GDM1 (cell line): ENCODE data around the gene ITLN2.
"Not testable (repeated sequence)": the region's sequence is repeated elsewhere in the genome, so short reads cannot be mapped to it uniquely, and the experiment has no call there.

ENCODE experiments used
- DNase-seq: peaks from one replicate; lab custom pipeline; 2025; lab: John Stamatoyannopoulos, UW

The ITLN2 gene

DNA sequence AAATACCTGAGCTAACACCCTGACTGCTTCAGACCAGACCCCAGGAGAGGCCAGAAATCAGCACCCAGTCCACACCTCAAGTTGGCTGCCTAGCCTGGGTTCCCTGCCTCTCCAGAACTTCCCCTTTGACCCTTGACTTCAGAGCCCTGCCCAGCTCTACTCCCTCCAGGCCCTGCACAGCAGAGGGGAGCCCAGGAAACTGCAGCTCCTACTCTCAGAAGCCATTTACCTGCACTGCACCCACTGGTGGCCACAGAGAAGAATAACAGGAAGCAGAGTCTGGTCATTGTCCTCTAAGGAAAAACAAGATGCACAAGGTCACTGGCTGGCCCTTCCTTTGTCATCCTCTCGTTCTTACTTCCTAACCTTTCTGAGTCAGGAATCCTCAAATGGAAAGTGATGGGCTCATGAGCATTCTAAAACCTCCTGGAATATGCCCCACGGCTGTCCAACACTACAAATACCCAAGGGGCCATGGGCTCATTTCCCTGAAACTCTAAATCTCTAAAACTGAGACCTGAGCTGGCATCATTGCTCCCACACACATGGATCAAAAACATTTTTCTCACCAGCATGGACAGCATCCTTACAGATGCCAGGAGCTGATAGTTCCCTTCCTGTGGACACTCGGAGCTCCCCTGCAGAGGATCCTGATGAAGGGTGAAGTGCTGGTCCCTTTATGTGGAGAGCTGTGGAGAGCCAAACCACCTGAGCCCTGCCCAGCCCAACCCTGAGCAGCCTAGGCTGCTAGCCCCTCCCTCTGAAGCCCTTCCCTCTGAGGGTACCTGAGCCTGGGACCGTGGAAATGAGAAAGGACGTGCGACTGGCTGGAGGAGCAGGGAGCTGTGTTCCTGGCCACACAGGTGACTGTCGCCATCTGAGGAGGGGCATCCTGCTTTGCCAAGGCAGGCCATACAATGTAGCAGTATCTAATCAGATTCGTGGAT, at the start of gene ITLN2:
Gene ITLN2, minus strand, starts transcription at position 652 of the 947 bp plus-strand sequence. Its CDS starts 68 bp downstream, at position 584.
- DNase-seq: peak; percentile 36

DNA sequence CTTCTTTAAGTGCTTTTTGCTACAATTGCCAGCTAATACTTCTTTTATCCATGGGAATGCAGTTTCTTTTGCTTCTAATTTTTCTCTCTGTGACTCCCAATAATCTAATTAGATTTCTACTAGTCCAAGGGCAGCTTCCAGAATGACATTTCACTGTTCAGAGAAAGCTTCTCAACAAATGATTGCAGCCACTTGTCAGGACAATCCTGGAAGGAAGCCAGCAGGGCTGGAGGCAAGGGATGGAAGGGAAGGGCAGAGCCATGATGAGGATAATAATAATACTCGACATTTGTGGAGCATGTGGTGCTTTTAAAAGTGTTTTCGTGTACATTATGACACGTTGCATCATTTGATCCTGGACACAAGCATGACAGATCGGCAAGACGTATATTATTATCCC, 46.9 kb upstream of the ITLN2 start:
- DNase-seq: no peak

DNA sequence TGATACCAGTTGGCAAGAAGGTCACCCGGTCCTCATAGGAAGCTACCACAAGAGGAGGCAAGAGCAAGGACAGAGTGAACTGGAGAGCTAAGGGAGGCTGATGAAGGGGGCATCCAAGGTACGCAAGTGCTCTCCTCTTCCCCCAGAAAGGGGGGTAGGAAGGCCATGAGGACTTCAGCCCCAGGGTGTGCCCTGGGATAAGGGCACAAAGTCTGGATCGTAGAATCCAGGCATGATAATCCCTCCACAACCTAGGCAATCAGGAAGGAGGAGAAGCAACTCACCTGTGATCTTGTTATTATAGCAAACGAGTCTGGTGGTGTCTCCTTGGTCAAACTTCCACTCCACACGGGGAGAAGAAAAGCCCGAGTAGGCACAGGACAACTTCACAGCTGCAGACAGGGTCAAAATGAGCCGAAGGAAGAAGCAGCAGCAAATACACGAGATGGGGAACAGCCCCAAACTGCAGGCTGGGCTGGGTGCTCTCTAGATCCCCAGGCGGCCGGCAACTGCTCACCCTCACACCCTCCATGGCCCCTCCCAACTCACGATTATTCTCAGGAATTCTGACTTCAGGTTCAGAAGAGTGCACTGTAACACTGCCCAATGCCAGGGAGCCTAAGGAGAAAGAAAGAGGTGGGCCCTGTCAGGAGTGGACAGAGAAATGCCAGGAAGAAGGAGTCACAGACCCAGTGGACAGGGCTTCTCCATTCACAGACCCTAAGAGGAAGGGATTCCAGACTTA, 46.3 kb upstream of the ITLN2 start:
- no peak for DNase-seq

DNA sequence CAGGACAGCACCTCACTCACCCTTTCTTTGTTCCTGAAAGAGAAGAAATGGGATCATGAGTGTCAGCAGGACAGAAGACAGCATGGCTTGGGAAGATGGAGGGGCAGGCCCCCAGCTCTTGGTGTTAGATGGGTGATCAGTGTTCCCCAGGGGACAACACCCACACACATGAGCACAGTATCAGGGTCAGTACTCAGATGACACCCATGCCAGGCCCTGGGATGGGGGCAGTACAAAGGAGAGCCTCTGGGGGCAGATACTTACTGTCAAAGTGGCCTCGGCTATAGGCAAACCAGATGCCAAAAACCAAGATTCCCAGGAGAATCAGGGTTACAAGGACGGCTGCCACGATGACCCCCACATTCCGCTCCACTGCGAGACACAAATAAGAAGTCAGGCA, 44.8 kb upstream of the ITLN2 start:
- no peak for DNase-seq

DNA sequence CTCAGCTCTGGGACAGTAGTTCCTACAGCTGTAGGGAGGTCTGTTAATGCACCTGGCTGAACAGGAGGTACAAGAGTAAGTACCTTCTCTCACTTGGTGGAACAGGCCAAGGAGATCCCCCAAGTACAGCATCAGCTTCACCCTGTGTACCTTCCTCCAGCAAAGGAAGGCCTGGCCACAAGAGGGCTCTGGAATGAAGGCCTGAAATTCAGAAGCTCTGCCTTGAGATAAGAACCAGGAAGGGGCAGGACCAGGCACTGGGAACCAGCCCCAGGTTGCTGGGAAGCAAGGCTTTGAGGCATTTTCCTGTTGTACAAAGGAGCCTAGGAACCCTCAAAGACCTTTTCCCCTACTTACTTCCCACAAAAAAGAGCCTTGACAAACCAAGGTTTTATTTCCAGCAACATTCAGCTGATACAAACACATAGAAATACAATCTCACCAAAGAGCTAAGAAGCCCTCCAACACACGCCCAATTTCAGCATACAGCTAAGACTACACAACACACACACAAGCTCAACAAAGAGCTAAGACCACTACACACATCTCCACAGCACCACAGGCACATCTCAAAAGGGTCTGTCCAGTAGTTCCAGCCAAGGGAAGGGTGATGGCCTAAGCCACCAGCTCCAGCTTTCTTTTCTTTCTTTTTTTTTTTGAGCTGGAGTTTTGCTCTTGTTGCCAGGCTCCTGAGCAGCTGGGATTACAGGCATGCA, 42.9 kb upstream of the ITLN2 start:
- DNase-seq: peak; percentile 41

DNA sequence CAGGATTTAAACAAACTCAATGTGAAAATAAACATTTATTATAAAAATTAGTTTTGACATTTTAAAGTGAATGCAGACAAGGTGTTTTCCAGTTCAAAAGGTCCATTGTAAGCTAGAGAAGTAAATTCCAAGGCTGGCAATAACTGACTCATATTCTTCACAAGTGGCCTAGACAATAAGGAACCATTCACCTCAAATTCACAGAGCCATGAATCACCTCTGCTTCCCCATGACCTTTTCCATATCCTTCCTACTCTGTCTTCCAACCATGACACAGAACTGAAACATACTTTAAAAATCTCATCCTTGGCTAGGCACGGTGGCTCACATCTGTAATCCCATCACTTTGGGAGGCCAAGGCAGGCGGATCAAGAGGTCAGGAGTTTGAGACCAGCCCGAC, 41.6 kb upstream of the ITLN2 start:
- no peak for DNase-seq

DNA sequence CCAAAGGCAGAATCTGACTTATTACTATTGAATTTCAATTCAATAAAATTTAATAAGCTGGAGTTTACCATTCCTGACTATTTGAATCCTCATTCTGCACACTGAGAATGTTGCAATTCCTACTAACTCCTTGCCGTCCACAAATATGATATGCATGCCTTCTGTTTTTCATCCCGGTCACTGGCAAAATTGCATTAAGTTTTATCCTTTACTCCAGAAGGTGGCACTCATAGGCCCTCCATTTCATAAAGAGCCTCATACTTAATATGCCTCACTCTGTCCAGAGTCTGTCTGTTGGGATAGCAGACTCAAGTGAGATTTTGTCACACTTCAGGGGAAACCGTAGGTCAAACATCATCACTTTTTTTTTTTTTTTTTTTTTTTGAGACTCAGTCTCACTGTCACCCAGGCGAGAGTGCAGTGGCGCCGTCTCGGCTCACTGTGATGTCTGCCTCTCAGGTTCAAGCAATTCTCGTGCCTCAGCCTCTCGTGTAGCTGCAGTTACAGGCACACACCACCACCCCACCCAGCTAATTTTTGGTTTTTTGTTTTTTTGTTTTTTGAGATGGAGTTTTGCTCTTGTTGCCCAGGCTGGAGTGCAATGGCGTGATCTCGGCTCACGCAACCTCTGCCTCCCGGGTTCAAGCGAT, 39.1 kb upstream of the ITLN2 start:
- no peak for DNase-seq

DNA sequence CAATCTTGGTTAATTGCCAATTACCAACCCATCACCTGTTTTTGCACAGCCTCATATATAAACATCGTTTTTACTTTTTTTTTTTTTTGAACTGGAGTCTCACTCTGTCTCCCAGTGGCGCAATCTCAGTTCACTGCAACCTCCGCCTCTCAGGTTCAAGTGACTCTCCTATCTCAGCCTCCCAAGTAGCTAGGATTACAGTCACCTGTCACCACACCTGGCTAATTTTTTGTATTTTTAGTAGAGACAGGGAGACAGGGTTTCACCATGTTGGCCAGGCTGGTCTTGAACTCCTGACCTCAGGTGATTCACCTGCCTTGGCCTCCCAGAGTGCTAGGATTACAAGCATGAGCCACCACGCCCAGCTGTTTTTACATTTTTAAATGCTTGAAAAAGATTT, 37.4 kb upstream of the ITLN2 start:
- not testable (repeated sequence) for DNase-seq

DNA sequence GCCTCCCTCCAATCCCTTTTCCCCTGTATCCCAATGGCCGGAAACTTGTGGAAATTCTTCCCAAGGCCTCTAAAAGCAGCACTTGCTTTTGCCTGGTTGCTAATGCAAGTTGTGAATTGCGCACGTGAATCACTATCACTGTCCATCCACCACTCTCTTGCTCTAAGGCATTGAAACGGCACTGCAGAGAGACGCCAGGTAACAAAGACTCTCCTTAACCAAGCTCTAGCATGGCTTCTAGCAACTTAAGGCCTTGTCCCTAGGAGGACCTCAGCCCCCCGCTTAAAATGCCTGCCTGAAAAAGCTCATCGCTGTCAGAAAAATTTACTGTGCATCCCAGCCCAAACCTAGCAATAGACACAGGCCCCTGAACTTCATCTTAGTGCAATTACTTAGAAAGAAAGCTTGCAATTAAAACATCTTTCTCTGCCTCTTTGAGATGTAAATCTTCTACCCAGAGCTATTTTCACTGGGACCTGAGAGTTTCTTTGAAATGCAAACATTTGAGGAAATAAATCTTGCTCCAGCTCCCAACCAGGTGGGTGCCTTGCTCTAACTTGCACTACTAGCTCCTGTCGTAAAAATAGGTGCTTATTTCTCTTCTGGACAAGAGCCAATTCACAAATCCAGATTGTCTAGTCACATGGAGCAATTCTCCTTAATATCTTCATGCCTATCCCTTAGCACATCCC, 32.9 kb upstream of the ITLN2 start:
- no peak for DNase-seq

DNA sequence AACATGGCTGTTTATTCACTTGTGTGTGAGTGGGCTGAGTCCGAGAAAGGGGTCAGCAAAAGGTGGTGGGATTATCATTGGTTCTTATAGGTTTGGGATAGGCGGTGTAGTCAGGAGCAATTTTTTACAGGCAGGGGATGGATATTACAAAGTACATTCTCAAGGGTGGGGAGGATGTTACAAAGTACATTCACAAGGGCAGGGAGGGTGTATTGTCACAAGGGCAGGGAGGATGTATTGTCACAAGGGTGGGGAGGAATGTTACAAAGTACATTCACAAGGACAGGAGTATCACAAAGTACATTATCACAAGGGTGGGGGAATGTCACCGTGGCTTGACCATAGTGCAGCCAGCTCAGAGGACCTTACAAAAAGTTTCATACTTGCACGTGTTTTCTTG, 31.1 kb upstream of the ITLN2 start:
- DNase-seq: no peak

DNA sequence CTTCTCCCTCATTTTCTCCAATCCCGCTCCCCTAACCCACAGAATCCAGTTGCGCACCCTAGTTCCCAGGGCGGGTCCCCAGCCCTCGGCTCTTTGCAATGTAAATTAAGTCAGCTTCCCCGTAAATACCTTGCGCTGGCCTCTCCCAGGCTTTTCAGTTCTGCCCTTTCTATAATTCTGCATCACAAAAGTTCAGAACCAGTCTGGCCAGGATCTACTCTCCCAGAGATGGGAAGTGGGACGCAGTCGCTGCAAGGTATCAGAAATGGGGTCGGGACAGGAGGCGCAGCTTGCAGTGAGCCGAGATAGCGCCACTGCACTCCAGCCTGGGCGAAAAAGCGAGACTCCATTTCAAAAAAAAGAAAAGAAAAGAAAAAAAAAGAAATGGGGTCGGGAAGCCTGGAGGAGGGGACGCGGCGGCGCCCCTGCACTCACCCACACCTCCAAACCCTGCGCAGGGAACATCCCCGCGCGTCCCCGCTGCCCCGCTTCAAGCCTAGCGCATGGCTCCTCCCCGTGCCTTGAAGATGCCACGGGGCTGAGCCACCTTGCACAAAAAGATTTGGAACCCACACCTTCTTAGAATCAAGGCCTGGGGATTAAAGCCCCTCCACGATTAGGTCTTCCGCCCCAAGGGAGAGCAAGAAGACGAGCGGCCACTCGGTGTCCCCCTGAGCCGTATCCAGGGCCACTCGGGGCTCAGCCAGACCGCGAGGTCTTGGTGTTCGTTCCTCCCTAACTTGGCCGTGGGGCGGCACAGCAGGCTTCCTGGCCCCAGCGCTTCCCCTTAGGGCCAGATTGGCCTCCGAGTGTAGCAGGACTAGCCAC, 27.2 kb upstream of the ITLN2 start:
- no peak for DNase-seq

DNA sequence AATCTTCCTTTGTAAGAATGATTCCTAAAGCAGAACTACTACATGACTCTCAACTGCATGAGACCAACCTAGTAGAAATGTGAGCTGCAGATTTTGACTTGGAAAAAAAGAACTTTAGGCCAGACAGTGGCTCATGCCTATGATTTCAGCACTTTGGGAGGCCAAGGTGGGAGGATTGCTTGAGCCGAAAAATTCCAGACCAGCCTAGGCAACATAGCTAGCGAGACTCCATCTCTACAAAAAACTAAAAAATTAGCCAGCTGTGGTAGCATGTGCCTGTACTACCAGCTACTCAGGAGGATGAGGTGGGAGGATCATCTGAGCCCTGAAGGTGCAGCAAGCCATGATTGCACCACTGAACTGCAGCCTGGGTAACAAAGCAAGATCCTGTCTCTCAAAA, 24.7 kb upstream of the ITLN2 start:
- DNase-seq: no peak

DNA sequence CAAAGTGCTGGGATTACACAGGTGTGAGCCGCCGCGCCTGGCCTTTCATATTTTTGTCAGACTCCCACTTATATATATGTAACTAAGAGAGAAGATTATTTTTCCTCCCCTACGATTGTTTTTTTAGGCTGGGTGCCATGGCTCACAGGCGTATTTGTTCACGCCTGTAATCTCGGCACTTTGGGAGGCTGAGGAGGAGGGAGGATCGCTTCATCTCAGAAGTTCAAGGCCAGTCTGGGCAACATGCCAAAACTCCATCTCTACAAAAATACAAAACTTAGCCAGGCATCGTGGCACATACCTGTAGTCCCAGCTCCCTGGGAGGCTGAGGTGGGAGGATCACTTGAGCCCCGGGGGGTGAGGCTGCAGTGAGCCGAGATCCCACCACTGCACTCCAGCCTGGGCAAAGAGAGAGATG, 23.9 kb upstream of the ITLN2 start:
- no peak for DNase-seq

DNA sequence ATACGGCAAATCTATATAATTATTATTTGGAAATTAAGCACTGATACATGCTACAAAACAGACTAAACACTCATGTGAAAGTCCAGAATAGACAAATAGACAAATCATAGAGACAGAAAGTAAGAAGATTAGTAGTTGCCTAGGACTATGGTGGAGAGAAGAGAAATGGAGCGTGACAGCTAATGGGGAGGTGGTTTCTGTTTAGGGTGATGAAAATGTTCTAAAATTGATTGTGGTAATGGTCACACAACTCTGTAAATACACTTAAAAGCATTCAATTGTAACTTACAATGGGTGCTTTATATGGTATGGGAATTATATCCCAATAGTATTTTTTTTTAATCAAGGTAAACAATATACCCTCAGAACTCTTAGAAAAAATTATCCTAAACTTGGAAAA, 20.4 kb upstream of the ITLN2 start:
- no peak for DNase-seq

DNA sequence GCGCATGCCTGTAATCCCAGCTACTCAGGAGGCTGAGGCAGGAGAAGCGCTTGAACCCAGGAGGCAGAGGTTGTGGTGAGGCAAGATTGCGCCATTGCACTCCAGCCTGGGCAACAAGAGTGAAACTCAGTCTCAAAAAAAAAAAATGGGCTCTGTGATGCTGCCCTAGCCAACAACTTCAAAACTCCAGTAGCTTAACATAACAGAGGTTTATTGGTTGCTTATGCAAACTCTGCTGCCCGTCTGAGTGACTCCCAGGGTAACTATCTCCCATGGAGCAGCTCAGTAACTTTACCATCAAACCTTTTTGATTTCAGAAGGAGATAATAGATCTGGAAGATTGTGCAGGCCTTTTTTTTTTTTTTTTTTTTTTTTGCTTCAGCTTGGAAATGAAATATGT, 18.9 kb upstream of the ITLN2 start:
- no peak for DNase-seq

DNA sequence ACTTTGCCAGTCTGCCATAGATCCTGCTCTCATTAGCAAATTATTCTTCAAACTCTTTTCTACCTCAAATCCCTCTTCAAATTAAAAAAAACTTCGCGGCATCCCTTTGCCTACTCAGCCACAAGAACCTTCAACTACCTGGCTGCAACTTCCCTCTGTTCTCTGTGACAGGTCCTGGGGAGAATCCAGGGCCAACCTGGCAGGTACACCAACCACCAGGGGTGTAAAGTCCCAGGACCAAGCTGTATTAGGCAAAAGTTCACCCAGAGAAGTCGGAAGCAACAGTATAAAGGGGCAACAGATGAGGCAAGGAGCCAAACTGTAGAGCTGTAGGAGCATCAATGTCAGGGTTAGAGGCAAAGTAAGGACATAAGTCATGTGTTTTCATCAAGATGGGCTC, 18.3 kb upstream of the ITLN2 start:
- no peak for DNase-seq

DNA sequence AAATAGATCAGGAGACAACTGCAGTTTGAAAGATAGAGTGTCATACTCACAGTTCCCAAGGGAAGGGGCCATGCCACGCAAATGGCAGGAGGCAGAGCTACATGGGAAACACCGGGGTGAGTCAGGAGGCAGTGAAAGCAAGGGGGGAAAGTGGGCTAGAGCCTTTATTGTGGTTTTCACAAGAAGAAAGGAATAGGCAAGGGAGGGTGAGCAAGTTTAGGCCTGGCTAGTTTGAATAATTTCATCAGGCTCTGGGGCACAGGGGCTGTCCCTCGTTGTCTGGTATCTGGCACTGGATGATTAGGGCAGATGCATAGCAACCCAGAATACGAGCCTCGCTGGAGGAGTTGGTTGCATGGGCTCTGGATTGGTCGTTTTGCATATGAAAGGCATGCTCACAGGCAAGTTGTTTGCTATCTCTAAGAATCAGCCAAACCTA, 17.0 kb upstream of the ITLN2 start:
- no peak for DNase-seq

DNA sequence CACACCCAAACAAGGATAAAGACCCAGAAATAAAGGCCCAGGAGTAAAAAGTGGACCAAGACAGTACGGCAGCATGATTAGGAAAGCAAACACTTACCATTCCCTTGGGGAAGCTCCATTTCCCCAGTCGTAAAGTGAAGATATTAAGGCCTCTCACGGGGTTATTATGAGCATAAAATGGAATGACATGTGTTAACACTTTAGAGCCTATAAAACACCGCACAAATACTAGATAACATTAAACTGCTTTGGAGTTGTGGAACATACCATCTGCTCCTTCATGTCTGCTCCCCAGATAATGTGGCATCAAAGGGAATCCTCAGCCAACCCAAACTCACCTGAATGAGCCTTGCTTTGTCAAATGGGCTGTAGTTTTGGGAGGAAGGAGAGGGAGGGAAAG, 8.9 kb upstream of the ITLN2 start:
- DNase-seq: no peak

DNA sequence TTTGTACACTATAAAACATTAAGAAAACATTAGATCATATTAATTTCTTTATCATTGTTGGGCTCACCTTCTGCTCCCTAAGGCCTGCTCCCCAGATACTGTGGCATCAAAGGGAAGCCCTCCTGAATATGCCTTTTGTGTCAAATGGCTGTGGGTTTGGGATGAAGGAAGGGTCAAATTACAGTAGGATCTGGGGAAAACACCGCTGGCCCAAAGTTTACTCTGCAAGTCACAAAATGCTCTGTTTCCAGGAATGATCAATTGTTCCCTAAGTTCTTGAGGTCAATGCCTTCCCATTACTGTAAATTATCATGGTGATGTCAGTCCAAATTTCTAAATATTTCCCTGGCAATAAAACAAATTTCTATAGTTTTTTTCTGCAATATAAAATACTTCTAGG, 6.8 kb upstream of the ITLN2 start:
- no peak for DNase-seq

DNA sequence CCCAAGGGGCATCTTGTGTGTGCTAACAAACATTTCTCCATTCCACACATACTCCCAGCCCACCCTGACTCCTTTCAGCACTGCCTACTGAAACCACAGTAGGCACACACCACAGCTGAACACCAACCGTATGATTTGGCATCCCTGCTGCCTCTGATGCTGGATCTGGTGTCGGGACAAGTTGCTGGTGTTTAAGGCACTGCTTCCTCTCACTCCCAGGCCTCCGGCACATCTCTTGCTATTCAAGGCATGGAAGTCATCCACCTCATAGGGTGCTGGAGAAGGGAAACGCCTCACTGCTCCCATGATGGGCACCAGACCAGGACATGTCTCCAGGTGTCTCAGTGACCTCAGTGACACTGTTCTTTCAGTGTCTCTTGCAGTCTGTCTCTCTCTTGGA, 2.4 kb upstream of the ITLN2 start:
- no peak for DNase-seq

DNA sequence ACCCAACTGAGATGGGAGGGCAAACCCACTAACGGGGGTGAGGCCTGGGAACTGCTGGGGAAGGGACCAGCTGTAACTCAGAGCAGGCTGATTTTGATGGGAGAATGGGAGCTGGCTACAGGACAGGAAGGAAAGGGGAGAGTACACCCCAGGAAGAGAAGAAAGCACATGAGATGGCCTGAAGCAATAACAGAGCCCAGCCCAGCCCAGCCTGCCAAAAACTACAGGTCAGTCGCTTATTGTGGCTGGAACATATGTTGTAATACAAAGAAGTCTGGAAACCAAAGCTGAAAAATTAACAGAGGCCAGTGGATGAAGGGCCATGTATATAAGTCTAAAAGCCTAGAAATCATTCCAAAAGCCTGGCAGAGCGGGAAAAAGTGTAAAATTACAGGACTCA, 1.6 kb downstream of the ITLN2 start:
- DNase-seq: no peak
